ENCODE data around the gene ZYX. TPM values are rescaled to one million over a fixed set of nuclear protein-coding genes. Genes with fewer than 3 reads are reported as not detected.
"Not testable (repeated sequence)": the region's sequence is repeated elsewhere in the genome, so short reads cannot be mapped to it uniquely, and the experiment has no call there.

ZYX gene
- total RNA-seq, 1 donor from 2014 or later: 61.7 TPM

DNA sequence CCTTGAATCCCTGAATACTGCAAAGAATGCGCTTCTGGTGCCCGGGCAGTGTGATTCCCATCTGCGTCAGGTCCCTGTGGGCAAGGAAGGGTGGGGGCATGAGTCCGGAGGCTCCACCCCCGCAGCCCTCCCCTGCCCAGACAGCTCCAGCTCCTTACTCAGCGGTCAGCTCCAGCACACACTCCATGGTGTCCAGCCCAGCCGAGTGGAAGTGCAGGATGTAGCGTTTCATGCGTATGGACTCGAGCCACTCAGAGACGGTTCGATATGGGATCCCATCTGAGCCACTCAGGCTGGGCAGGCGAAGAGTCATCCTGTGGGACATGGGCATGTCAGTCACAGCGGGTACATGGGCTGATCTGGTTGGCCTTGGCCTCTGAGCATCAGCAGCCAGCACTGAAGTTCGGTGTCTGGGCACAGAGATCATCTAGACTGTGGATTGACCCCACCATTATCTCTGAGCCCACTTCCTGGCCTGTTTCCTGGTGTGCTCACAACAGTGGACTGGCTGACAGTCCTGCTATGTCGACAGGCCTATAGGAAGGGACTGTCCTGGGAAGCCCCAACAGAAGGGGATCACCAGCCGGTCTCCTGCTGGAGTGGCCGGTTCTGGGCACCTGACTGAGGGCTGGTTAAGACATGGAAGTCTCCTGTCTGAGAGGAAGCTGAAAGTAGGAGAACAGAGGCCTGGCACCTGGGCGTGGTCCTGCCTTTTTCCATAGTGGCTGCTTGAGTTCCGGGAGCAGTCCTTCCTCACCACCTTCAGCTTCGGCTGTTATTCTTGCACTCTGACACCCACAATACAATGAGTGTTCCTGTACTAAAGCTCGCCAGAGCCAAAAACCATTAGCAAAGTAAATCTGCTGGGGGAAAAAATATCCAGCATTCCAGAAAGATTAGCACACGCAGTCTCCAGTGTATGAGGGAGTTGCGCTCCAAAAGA lies 10.6 kb downstream of the ZYX start:
- Mint-ChIP-seq H3K36me3 (ENCODE audit: low read depth) (peaks cover 6% of the 10 kb centered on the region), H3K4me3 (no peak overlapping the region), H3K9me3 (no peaks in the 10 kb centered on the region), H3K27me3 (ENCODE audit: low read depth) (no peaks in the 10 kb centered on the region), H3K4me1 (peaks cover 4% of the 10 kb centered on the region), H3K27ac (ENCODE audit: unreplicated experiment) (no peak overlapping the region)
- DNase-seq (ENCODE audit: low read depth, low spot score): no peak
- TF ChIP-seq, protein P1, sequence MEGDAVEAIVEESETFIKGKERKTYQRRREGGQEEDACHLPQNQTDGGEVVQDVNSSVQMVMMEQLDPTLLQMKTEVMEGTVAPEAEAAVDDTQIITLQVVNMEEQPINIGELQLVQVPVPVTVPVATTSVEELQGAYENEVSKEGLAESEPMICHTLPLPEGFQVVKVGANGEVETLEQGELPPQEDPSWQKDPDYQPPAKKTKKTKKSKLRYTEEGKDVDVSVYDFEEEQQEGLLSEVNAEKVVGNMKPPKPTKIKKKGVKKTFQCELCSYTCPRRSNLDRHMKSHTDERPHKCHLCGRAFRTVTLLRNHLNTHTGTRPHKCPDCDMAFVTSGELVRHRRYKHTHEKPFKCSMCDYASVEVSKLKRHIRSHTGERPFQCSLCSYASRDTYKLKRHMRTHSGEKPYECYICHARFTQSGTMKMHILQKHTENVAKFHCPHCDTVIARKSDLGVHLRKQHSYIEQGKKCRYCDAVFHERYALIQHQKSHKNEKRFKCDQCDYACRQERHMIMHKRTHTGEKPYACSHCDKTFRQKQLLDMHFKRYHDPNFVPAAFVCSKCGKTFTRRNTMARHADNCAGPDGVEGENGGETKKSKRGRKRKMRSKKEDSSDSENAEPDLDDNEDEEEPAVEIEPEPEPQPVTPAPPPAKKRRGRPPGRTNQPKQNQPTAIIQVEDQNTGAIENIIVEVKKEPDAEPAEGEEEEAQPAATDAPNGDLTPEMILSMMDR (conservative IDR thresholded peaks at IDR 0.05): no peak

DNA sequence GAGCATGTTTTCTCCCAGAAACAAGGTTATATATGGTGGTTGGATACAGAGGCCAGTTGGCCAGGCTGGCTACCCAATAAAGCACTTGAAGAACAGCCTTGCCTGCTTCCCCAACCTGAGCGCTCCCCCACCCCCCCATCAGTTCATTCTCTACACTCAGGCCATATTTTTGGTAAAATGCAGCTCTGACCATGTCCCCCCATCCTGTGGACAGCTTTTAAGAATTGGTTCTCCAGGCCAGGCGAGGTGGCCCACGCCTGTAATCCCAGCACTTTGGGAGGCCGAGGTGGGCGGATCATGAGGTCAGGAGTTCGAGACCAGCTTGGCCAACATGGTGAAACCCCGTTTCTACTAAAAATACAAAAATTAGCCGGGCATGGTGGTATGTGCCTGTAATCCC lies 11.3 kb downstream of the ZYX start:
- not testable (repeated sequence) for H3K4me3 Mint-ChIP-seq; H3K9me3 Mint-ChIP-seq; H3K4me1 Mint-ChIP-seq; H3K27me3 Mint-ChIP-seq (ENCODE audit: low read depth); H3K36me3 Mint-ChIP-seq (ENCODE audit: low read depth); DNase-seq (ENCODE audit: low read depth, low spot score); H3K27ac Mint-ChIP-seq (ENCODE audit: unreplicated experiment)

DNA sequence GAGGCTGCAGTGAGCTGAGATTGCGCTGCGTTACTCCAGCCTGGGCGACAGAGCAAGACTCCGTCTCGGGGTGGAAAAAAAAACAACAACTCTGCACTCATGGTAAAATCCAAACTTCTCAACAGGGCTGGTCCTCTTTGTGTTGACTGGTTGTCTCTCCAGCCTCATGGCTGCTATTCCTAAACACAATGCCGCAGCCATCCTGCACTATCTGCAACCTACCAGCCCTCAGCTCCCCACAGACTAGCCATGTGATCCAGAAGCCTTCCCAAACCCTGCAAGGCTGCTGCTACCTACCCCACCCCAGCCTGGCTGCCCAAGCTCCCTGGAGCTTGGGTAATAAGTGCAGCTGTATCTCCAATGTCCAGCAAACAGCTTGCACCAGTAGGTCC lies 11.7 kb downstream of the ZYX start:
- H3K36me3 Mint-ChIP-seq (ENCODE audit: low read depth): peaks cover 6% of the 10 kb centered on the region
- H3K27me3 Mint-ChIP-seq (ENCODE audit: low read depth): no peaks in the 10 kb centered on the region
- H3K9me3 Mint-ChIP-seq: no peaks in the 10 kb centered on the region
- DNase-seq (ENCODE audit: low read depth, low spot score): no peak
- no peak overlapping the region for H3K4me3 Mint-ChIP-seq
- peaks cover 4% of the 10 kb centered on the region for H3K4me1 Mint-ChIP-seq
- H3K27ac Mint-ChIP-seq (ENCODE audit: unreplicated experiment): no peak overlapping the region
- TF ChIP-seq, protein P1 (conservative IDR thresholded peaks at IDR 0.05): no peak

DNA sequence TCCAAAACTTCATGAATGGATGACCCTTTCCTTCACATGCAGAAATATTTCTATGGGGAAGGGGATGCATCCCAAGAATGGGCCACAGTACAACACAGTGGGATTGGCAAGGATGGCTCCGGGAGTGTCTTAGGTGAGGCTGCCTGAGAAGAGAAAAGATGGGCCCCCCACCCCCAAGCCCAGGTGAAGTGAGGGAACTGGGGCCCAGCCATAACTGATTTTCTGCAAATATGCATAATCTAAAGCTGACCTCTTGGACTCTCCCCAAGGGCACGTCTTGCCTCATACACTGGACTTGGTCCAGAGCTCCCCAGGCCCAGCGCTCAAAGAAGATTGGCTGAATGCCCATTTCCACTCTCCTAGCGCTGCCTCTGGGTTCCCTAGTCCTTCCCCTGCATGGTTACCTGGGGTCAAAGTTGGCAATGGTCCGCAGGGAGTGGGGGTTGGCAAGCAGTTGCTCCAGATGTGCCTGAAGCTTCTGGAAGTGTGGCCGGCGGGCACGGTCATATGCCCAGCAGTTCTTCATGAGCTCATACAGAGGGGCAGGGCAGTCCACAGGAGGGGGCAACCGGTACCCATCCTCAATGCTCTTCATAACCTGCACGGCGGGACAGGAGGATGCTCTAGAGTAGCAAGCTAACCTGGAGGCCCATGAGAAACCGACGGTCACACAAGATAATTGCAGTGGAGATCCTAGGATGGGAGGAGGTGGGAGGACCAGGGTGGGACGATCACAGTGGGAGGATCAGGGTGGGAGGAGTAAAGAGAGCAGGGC lies 12.3 kb downstream of the ZYX start:
- Mint-ChIP-seq H3K4me3 (no peak overlapping the region), H3K4me1 (peaks cover 4% of the 10 kb centered on the region), H3K27me3 (ENCODE audit: low read depth) (no peaks in the 10 kb centered on the region), H3K36me3 (ENCODE audit: low read depth) (peaks cover 6% of the 10 kb centered on the region), H3K9me3 (no peaks in the 10 kb centered on the region), H3K27ac (ENCODE audit: unreplicated experiment) (no peak overlapping the region)
- TF ChIP-seq, protein P1 (conservative IDR thresholded peaks at IDR 0.05): no peak
- DNase-seq (ENCODE audit: low read depth, low spot score): no peak

DNA sequence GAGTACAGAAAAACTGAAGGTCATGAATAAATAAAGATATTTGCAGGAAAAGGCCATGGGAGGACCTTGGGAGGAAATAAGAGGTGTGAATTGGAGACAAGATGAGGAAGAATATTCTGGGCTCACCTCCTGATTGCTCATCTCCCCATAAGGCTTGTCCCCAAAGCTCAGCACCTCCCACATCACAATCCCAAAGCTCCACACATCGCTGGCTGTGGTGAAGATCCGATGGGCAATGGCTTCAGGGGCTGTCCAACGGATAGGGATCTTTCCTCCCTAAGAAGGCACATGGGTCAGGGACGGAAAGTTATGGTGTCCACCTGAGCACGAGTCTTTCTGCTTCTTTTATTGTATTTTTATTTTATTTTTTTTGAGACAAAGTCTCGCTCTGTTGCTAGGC lies 12.9 kb downstream of the ZYX start:
- no peak overlapping the region for H3K27ac Mint-ChIP-seq (ENCODE audit: unreplicated experiment)
- H3K4me3 Mint-ChIP-seq: no peak overlapping the region
- H3K4me1 Mint-ChIP-seq: peaks cover 4% of the 10 kb centered on the region
- TF ChIP-seq, protein P1 (conservative IDR thresholded peaks at IDR 0.05): no peak
- H3K9me3 Mint-ChIP-seq: no peaks in the 10 kb centered on the region
- DNase-seq (ENCODE audit: low read depth, low spot score): no peak
- peaks cover 6% of the 10 kb centered on the region for H3K36me3 Mint-ChIP-seq (ENCODE audit: low read depth)
- H3K27me3 Mint-ChIP-seq (ENCODE audit: low read depth): no peaks in the 10 kb centered on the region

DNA sequence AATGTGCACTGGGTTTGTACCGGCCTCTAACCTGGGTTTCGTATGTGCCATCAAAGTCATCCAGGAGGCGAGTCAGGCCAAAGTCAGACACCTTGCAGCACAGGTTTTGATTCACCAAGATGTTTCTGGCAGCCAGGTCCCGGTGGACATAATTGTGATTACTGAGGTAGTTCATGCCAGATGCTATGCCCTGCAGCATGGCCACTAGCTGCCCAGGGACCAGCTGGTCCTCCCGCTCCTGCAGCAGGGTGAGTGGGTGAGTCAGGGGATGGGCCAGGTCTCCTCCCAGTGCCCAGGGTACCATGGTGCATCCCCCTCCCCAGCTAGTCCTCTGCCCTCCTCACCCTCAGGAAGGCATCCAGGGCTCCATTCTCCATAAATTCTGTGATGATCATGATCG lies 13.6 kb downstream of the ZYX start:
- peaks cover 4% of the 10 kb centered on the region for H3K36me3 Mint-ChIP-seq (ENCODE audit: low read depth)
- no peak overlapping the region for H3K4me3 Mint-ChIP-seq
- no peaks in the 10 kb centered on the region for H3K9me3 Mint-ChIP-seq
- no peak overlapping the region for H3K27ac Mint-ChIP-seq (ENCODE audit: unreplicated experiment)
- H3K4me1 Mint-ChIP-seq: peaks cover 4% of the 10 kb centered on the region
- no peak for DNase-seq (ENCODE audit: low read depth, low spot score)
- TF ChIP-seq, protein P1 (conservative IDR thresholded peaks at IDR 0.05): no peak
- H3K27me3 Mint-ChIP-seq (ENCODE audit: low read depth): no peaks in the 10 kb centered on the region

All from neural crest cell (in vitro differentiated cells).